Neural cell (in vitro differentiated cells): ENCODE data around the gene EVL. TPM values are rescaled to one million over a fixed set of nuclear protein-coding genes. Genes with fewer than 3 reads are reported as not detected.

ENCODE experiments used
- H2AFZ ChIP-seq: fragments of 200-600, 300-800 bp; sonication (generic), shearing (Covaris generic); 2 replicates; pipeline ENCODE4 v1.6.0; 2014; ENCODE audit warnings: low read depth, mild to moderate bottlenecking, antibody characterized with exemption, low read length, moderate library complexity
- H3F3A ChIP-seq: fragments of 200-600 bp; shearing (Covaris generic); 2 replicates; pipeline ENCODE4 v1.6.1; 2016; ENCODE audit warnings: mild to moderate bottlenecking, moderate library complexity, mixed read lengths, antibody characterized with exemption, low read length; ENCODE audit not compliant: insufficient read depth, poor library complexity, severe bottlenecking
- H3K27ac ChIP-seq: fragments of 200-600, 300-800 bp; sonication (generic), shearing (Covaris generic); 2 replicates; pipeline ENCODE4 v1.5.1; 2014; ENCODE audit warnings: mild to moderate bottlenecking, low read length, moderate library complexity
- H3K27me3 ChIP-seq: fragments of 300-800, 200-600 bp; sonication (generic), shearing (Covaris generic); 2 replicates; pipeline ENCODE4 v1.6.0; 2014; ENCODE audit warnings: mild to moderate bottlenecking, low read depth, low read length, moderate library complexity; ENCODE audit not compliant: insufficient read depth
- H3K36me3 ChIP-seq: fragments of 300-800, 200-600 bp; sonication (generic), shearing (Covaris generic); 2 replicates; pipeline ENCODE4 v1.5.1; 2014; ENCODE audit warnings: mild to moderate bottlenecking, antibody characterized with exemption, low read length, moderate library complexity; ENCODE audit not compliant: insufficient read depth
- H3K4me2 ChIP-seq: fragments of 300-800, 200-600 bp; sonication (generic), shearing (Covaris generic); 2 replicates; pipeline ENCODE4 v1.6.0; 2014; ENCODE audit warnings: mild to moderate bottlenecking, low read length
- H3K4me3 ChIP-seq: fragments of 300-800, 200-600 bp; sonication (generic), shearing (Covaris generic); 2 replicates; pipeline ENCODE4 v1.5.1; 2014; ENCODE audit warnings: mild to moderate bottlenecking, low read length, moderate library complexity
- H3K79me2 ChIP-seq: fragments of 200-600 bp; shearing (Covaris generic); replicated peaks from 2 replicates; pipeline ENCODE4 v1.6.0; 2014; ENCODE audit warnings: mild to moderate bottlenecking, low read length, moderate library complexity; ENCODE audit not compliant: insufficient read depth
- H3K9ac ChIP-seq: fragments of 300-800, 200-600 bp; sonication (generic), shearing (Covaris generic); 2 replicates; pipeline ENCODE4 v1.6.1; 2016; ENCODE audit warnings: mild to moderate bottlenecking, low read length, mixed read lengths
- H3K9me2 ChIP-seq: fragments of 200-600 bp; shearing (Covaris generic); 2 replicates; pipeline ENCODE4 v1.6.1; 2016; ENCODE audit warnings: mild to moderate bottlenecking, low read length, mixed read lengths; ENCODE audit not compliant: insufficient read depth
- H3K9me3 ChIP-seq: fragments of 200-600, 300-800 bp; sonication (generic), shearing (Covaris generic); 2 replicates; pipeline ENCODE4 v1.6.1; 2016; ENCODE audit warnings: mild to moderate bottlenecking, mixed run types, low read length, moderate library complexity, mixed read lengths
- H4K20me1 ChIP-seq: fragments of 200-600 bp; shearing (Covaris generic); 2 replicates; pipeline ENCODE4 v1.6.1; 2016; ENCODE audit warnings: mild to moderate bottlenecking, mixed run types; ENCODE audit not compliant: insufficient read depth
- CTCF ChIP-seq: fragments of 450-650 bp; IDR thresholded peaks from 2 replicates; pipeline ENCODE4 v1.5.1; 2014; ENCODE audit warnings: antibody characterized with exemption, mild to moderate bottlenecking, moderate library complexity; ENCODE audit not compliant: poor library complexity, severe bottlenecking
- EP300 ChIP-seq: fragments of 450-650 bp; conservative IDR thresholded peaks from 2 replicates; pipeline ENCODE4 v1.6.1; 2014; ENCODE audit warnings: antibody characterized with exemption, mild to moderate bottlenecking, moderate library complexity; ENCODE audit not compliant: poor library complexity, severe bottlenecking
- EZH2 ChIP-seq: fragments of 200-600, 300-800 bp; shearing (Covaris generic), sonication (generic); IDR thresholded peaks from 2 replicates; pipeline ENCODE4 v1.6.1; 2014; ENCODE audit warnings: antibody characterized with exemption, low read length, borderline replicate concordance, mild to moderate bottlenecking; ENCODE audit not compliant: insufficient read depth, poor library complexity, severe bottlenecking
- MXI1 ChIP-seq: fragments of 450-650 bp; conservative IDR thresholded peaks from 2 replicates; pipeline ENCODE4 v1.6.1; 2014; ENCODE audit warnings: antibody characterized with exemption, mild to moderate bottlenecking; ENCODE audit not compliant: poor library complexity, severe bottlenecking
- POLR2AphosphoS5 ChIP-seq: IDR thresholded peaks from 2 replicates; pipeline ENCODE4 v1.6.1; 2012
- RAD21 ChIP-seq: fragments of 450-650 bp; conservative IDR thresholded peaks from 2 replicates; pipeline ENCODE4 v1.6.1; 2014; ENCODE audit warnings: antibody characterized with exemption, mild to moderate bottlenecking, moderate library complexity
- REST ChIP-seq: IDR thresholded peaks from 2 replicates; pipeline ENCODE4 v1.6.1; 2012; ENCODE audit warnings: borderline replicate concordance
- SMC3 ChIP-seq: fragments of 450-650 bp; conservative IDR thresholded peaks from 2 replicates; pipeline ENCODE4 v1.6.1; 2014; ENCODE audit warnings: antibody characterized with exemption, mild to moderate bottlenecking, moderate library complexity; ENCODE audit not compliant: poor library complexity
- TAF1 ChIP-seq: IDR thresholded peaks from 2 replicates; pipeline ENCODE4 v1.6.1; 2012; ENCODE audit warnings: low read depth
- polyA plus RNA-seq: library from polyadenylated mRNA; depleted of rRNA; stranded (reverse); fragments of >200 nt; gene quantifications from 2 replicates; pipeline ENCODE4 v1.2.3, GENCODE V29; 2014

Gene EVL
- polyA plus RNA-seq, 1 donor from 2014 or later, result 387 TPM

GRCh38 chr14:100037353-100037752 lies 27.9 kb upstream of the EVL start:
- H3K9me2 ChIP-seq, result no peaks in the 10 kb centered on the region
- H3K9me3 ChIP-seq, result no peaks in the 10 kb centered on the region
- no peak overlapping the region for H3K4me3 ChIP-seq
- H3K9ac ChIP-seq, result no peak overlapping the region
- H3F3A ChIP-seq, result no peaks in the 10 kb centered on the region
- H2AFZ ChIP-seq, result no peak overlapping the region
- TF ChIP-seq POLR2AphosphoS5 (no peak), REST (no peak)
- peaks cover 17% of the 10 kb centered on the region for H4K20me1 ChIP-seq
- no peak overlapping the region for H3K4me2 ChIP-seq
- H3K36me3 ChIP-seq, result no peaks in the 10 kb centered on the region
- H3K27ac ChIP-seq, result no peak overlapping the region
- peaks cover 31% of the 10 kb centered on the region for H3K79me2 ChIP-seq
- H3K27me3 ChIP-seq, result no peaks in the 10 kb centered on the region

- no peaks in the 10 kb centered on the region for H3K9me2 ChIP-seq
- no peaks in the 10 kb centered on the region for H3F3A ChIP-seq
- no peak for TF ChIP-seq TAF1
- TF ChIP-seq POLR2AphosphoS5, result no peak
- TF ChIP-seq RAD21, result no peak
- TF ChIP-seq CTCF, result no peak
- TF ChIP-seq REST, result no peak
- no peak for TF ChIP-seq SMC3
- TF ChIP-seq MXI1, result no peak
- TF ChIP-seq EP300, result no peak
- no peak for TF ChIP-seq EZH2
- no peak overlapping the region for H3K27ac ChIP-seq
- H4K20me1 ChIP-seq, result peaks cover 10% of the 10 kb centered on the region
- peaks cover 34% of the 10 kb centered on the region for H3K79me2 ChIP-seq
- no peak overlapping the region for H3K9ac ChIP-seq
- no peak overlapping the region for H3K4me2 ChIP-seq
- no peaks in the 10 kb centered on the region for H3K9me3 ChIP-seq
- H3K4me3 ChIP-seq, result no peak overlapping the region
- H2AFZ ChIP-seq, result no peak overlapping the region
- no peaks in the 10 kb centered on the region for H3K27me3 ChIP-seq
- no peaks in the 10 kb centered on the region for H3K36me3 ChIP-seq
These were observed 27.2 kb upstream of the EVL start for GRCh38 chr14:100038065-100038464.
